Measurements from ENCODE around the gene SOAT1.

The SOAT1 gene

DNA sequence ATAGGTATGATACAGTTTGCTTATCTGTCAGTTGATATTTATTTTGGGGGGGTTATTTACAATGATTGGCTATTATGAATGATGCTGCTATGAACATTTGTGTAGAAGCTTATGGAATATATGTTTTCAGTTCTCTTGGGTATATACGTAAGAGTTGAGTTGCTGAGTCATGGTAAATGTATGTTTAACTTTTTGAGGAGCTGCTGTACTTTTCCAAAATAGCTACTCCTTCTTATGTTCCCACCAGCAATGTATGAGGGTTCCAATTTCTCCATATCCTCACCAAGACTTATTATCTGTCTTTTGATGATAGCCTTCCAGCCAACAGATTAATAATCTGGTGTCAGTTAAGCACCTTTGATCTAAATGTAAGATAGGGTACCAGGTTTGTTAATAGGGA is 11.9 kb downstream of the SOAT1 start:
- DNase-seq = no peak

DNA sequence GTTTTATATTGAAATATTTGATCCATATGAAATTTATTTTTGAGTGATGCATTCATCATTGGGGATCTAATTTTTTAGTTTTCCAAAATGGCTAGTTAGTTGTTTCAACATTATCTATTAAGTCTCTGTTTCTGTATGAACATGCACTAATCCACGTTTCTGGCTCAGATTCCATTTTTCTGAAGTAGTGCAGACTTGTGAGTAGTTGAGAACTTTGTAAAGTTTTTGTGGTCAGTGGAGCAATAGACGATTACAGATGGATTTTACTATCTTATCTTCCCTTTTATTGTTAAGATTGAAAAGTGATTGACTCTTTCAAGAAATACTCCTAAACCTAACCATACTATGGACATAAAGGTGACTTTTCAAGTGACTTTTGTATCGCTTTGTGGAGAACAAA is 16.7 kb downstream of the SOAT1 start:
- no peak for DNase-seq
- H2BK5ac ChIP-seq (ENCODE audit: low read length) = no peak overlapping the region
- no peak overlapping the region for H2AK5ac ChIP-seq (ENCODE audit: low read length)
- no peaks in the 10 kb centered on the region for H3K27me3 ChIP-seq (ENCODE audit: insufficient read depth, low read length, poor library complexity)
- H3K4me2 ChIP-seq (ENCODE audit: low read length) = no peak overlapping the region
- WGBS (ENCODE audit: extremely low coverage, insufficient coverage, low lambda C conversion rate) = no CpG with 5 or more reads among the region's 3 CpGs
- H3K36me3 ChIP-seq (ENCODE audit: control insufficient read depth, insufficient read depth, low read length) = no peaks in the 10 kb centered on the region
- no peak overlapping the region for H3K18ac ChIP-seq (ENCODE audit: low read length)
- no peak overlapping the region for H4K5ac ChIP-seq (ENCODE audit: low read length)
- H3K4ac ChIP-seq (ENCODE audit: low read depth, low read length) = no peak overlapping the region
- H3K23ac ChIP-seq (ENCODE audit: low read length) = no peak overlapping the region
- no peak overlapping the region for H2BK15ac ChIP-seq (replicated peaks; ENCODE audit: low read depth)
- no peak overlapping the region for H3K9ac ChIP-seq (ENCODE audit: low read length)
- no peak overlapping the region for H3K27ac ChIP-seq (ENCODE audit: low read depth, low read length)
- no peak overlapping the region for H2BK120ac ChIP-seq (ENCODE audit: low read depth, low read length)
- H3K4me1 ChIP-seq (ENCODE audit: control insufficient read depth, low read depth, low read length) = no peaks in the 10 kb centered on the region
- no peak overlapping the region for H3K4me3 ChIP-seq (ENCODE audit: low read length)
- no peaks in the 10 kb centered on the region for H3K79me2 ChIP-seq (ENCODE audit: control insufficient read depth, insufficient read depth, low read length)
- H4K8ac ChIP-seq (ENCODE audit: low read depth, low read length) = no peak overlapping the region
- H3K56ac ChIP-seq (ENCODE audit: low read length) = no peak overlapping the region
- H3K79me1 ChIP-seq (ENCODE audit: low read length) = no peaks in the 10 kb centered on the region

More for the DNA sequence above, 11.9 kb downstream of the SOAT1 start:
- no peaks in the 10 kb centered on the region for H3K4me1 ChIP-seq (ENCODE audit: control insufficient read depth, low read depth, low read length)
- H4K8ac ChIP-seq (ENCODE audit: low read depth, low read length) = no peak overlapping the region
- H3K27me3 ChIP-seq (ENCODE audit: insufficient read depth, low read length, poor library complexity) = no peaks in the 10 kb centered on the region
- no peak overlapping the region for H3K4me2 ChIP-seq (ENCODE audit: low read length)
- H3K9ac ChIP-seq (ENCODE audit: low read length) = no peak overlapping the region
- H3K23ac ChIP-seq (ENCODE audit: low read length) = no peak overlapping the region
- no peak overlapping the region for H3K4me3 ChIP-seq (ENCODE audit: low read length)
- no peak overlapping the region for H2BK120ac ChIP-seq (ENCODE audit: low read depth, low read length)
- no CpG with 5 or more reads among the region's 1 CpG for WGBS (ENCODE audit: extremely low coverage, insufficient coverage, low lambda C conversion rate)
- no peaks in the 10 kb centered on the region for H3K79me1 ChIP-seq (ENCODE audit: low read length)
- no peaks in the 10 kb centered on the region for H3K79me2 ChIP-seq (ENCODE audit: control insufficient read depth, insufficient read depth, low read length)
- no peak overlapping the region for H2BK5ac ChIP-seq (ENCODE audit: low read length)
- no peak overlapping the region for H3K56ac ChIP-seq (ENCODE audit: low read length)
- H2BK15ac ChIP-seq (replicated peaks; ENCODE audit: low read depth) = no peak overlapping the region
- H3K4ac ChIP-seq (ENCODE audit: low read depth, low read length) = no peak overlapping the region
- H3K27ac ChIP-seq (ENCODE audit: low read depth, low read length) = no peak overlapping the region
- no peaks in the 10 kb centered on the region for H3K36me3 ChIP-seq (ENCODE audit: control insufficient read depth, insufficient read depth, low read length)
- H2AK5ac ChIP-seq (ENCODE audit: low read length) = no peak overlapping the region
- H4K5ac ChIP-seq (ENCODE audit: low read length) = no peak overlapping the region
- no peak overlapping the region for H3K18ac ChIP-seq (ENCODE audit: low read length)

DNA sequence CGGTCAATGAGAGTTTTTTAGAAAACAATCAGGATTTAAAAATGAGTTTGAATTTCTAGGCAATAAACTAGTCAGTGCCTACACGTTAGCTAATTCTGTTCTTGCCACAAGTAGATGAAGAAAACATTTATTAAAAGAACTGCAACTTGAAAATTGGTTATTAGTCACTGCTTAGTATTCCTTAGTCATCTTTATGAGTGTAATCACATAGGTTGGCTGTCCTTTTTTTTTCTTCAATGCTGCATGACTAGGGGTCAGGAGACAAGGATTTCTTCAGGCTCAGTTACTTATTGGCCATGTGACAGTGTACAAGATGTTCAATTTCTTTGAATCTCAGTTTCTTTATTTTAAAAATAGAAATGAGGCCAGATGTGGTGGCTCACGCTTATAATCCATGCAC is 17.1 kb downstream of the SOAT1 start:
- Histone ChIP-seq H3K56ac (ENCODE audit: low read length) (no peak overlapping the region), H2BK120ac (ENCODE audit: low read depth, low read length) (no peak overlapping the region), H3K4me2 (ENCODE audit: low read length) (no peak overlapping the region), H3K9ac (ENCODE audit: low read length) (no peak overlapping the region), H3K4me1 (ENCODE audit: control insufficient read depth, low read depth, low read length) (no peaks in the 10 kb centered on the region), H2BK15ac (replicated peaks; ENCODE audit: low read depth) (no peak overlapping the region), H2BK5ac (ENCODE audit: low read length) (no peak overlapping the region), H3K36me3 (ENCODE audit: control insufficient read depth, insufficient read depth, low read length) (no peaks in the 10 kb centered on the region), H3K27me3 (ENCODE audit: insufficient read depth, low read length, poor library complexity) (no peaks in the 10 kb centered on the region), H3K4ac (ENCODE audit: low read depth, low read length) (no peak overlapping the region), H3K23ac (ENCODE audit: low read length) (no peak overlapping the region), H3K79me2 (ENCODE audit: control insufficient read depth, insufficient read depth, low read length) (no peaks in the 10 kb centered on the region), H3K4me3 (ENCODE audit: low read length) (no peak overlapping the region), H4K5ac (ENCODE audit: low read length) (no peak overlapping the region), H3K18ac (ENCODE audit: low read length) (no peak overlapping the region), H3K27ac (ENCODE audit: low read depth, low read length) (no peak overlapping the region), H2AK5ac (ENCODE audit: low read length) (no peak overlapping the region), H4K8ac (ENCODE audit: low read depth, low read length) (no peak overlapping the region), H3K79me1 (ENCODE audit: low read length) (no peaks in the 10 kb centered on the region)
- no peak for DNase-seq
- no CpG with 5 or more reads among the region's 3 CpGs for WGBS (ENCODE audit: extremely low coverage, insufficient coverage, low lambda C conversion rate)

DNA sequence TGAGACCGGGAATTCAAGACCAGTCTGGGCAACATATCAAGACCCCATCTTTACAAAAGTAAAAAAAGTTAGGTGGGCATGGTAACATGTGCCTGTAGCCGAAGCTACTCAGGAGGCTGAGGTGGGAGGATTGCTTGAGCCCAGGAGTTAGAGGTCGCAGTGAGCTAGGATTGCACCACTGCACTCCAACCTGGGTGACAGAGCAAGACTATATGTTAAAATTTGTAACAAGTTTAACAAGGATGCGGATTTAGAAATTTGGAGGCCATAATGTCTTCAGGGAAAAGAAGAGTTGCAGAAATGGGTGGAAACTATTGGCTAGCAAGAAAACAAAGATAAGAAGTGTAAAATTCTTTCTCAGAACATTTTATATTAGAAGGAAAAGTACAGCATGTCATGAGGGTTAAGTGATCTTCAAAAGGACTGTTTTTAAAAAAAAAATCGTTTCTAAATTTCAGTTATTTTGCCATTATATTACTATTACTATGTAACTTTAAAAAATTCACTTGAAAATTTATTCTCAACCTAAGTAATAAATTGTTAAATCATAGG is 17.6 kb downstream of the SOAT1 start:
- Histone ChIP-seq H3K9ac (ENCODE audit: low read length) (no peak overlapping the region), H2BK5ac (ENCODE audit: low read length) (no peak overlapping the region), H3K4me1 (ENCODE audit: control insufficient read depth, low read depth, low read length) (no peaks in the 10 kb centered on the region), H4K8ac (ENCODE audit: low read depth, low read length) (no peak overlapping the region), H3K36me3 (ENCODE audit: control insufficient read depth, insufficient read depth, low read length) (no peaks in the 10 kb centered on the region), H4K5ac (ENCODE audit: low read length) (no peak overlapping the region), H3K27ac (ENCODE audit: low read depth, low read length) (no peak overlapping the region), H3K4me3 (ENCODE audit: low read length) (no peak overlapping the region), H3K56ac (ENCODE audit: low read length) (no peak overlapping the region), H3K4me2 (ENCODE audit: low read length) (no peak overlapping the region), H2BK120ac (ENCODE audit: low read depth, low read length) (no peak overlapping the region), H2BK15ac (replicated peaks; ENCODE audit: low read depth) (no peak overlapping the region), H3K23ac (ENCODE audit: low read length) (no peak overlapping the region), H3K79me1 (ENCODE audit: low read length) (no peaks in the 10 kb centered on the region), H3K27me3 (ENCODE audit: insufficient read depth, low read length, poor library complexity) (no peaks in the 10 kb centered on the region), H3K4ac (ENCODE audit: low read depth, low read length) (no peak overlapping the region), H3K79me2 (ENCODE audit: control insufficient read depth, insufficient read depth, low read length) (no peaks in the 10 kb centered on the region), H3K18ac (ENCODE audit: low read length) (no peak overlapping the region), H2AK5ac (ENCODE audit: low read length) (no peak overlapping the region)
- no CpG with 5 or more reads among the region's 5 CpGs for WGBS (ENCODE audit: extremely low coverage, insufficient coverage, low lambda C conversion rate)
- no peak for DNase-seq

DNA sequence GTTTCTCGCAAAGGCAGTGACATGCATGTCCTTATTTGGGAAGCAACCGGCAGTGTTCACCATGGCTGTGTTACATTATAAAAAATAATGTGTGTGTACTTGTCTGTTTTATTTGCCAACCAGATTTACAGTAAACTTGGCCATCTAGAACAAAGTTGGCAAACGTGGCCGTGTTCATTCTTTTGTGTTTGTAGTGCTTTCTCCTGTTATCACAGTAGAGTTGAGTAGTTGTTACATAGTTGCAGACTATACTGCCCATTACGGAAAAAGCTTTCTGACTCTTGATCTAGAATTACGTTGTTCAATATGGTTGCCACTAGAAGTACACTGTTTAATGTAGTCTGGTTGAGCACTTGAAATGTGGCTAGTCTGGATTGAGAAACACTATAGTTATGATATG is 19.4 kb downstream of the SOAT1 start:
- Histone ChIP-seq H3K4ac (ENCODE audit: low read depth, low read length) (no peak overlapping the region), H3K4me3 (ENCODE audit: low read length) (no peak overlapping the region), H2BK15ac (replicated peaks; ENCODE audit: low read depth) (no peak overlapping the region), H3K18ac (ENCODE audit: low read length) (no peak overlapping the region), H3K79me2 (ENCODE audit: control insufficient read depth, insufficient read depth, low read length) (no peaks in the 10 kb centered on the region), H4K8ac (ENCODE audit: low read depth, low read length) (no peak overlapping the region), H3K27ac (ENCODE audit: low read depth, low read length) (no peak overlapping the region), H3K36me3 (ENCODE audit: control insufficient read depth, insufficient read depth, low read length) (no peaks in the 10 kb centered on the region), H3K4me2 (ENCODE audit: low read length) (no peak overlapping the region), H2BK5ac (ENCODE audit: low read length) (no peak overlapping the region), H3K4me1 (ENCODE audit: control insufficient read depth, low read depth, low read length) (no peaks in the 10 kb centered on the region), H3K79me1 (ENCODE audit: low read length) (no peaks in the 10 kb centered on the region), H3K9ac (ENCODE audit: low read length) (no peak overlapping the region), H3K23ac (ENCODE audit: low read length) (no peak overlapping the region), H4K5ac (ENCODE audit: low read length) (no peak overlapping the region), H2AK5ac (ENCODE audit: low read length) (no peak overlapping the region), H2BK120ac (ENCODE audit: low read depth, low read length) (no peak overlapping the region), H3K27me3 (ENCODE audit: insufficient read depth, low read length, poor library complexity) (no peaks in the 10 kb centered on the region), H3K56ac (ENCODE audit: low read length) (no peak overlapping the region)
- no CpG with 5 or more reads among the region's 6 CpGs for WGBS (ENCODE audit: extremely low coverage, insufficient coverage, low lambda C conversion rate)
- no peak for DNase-seq

DNA sequence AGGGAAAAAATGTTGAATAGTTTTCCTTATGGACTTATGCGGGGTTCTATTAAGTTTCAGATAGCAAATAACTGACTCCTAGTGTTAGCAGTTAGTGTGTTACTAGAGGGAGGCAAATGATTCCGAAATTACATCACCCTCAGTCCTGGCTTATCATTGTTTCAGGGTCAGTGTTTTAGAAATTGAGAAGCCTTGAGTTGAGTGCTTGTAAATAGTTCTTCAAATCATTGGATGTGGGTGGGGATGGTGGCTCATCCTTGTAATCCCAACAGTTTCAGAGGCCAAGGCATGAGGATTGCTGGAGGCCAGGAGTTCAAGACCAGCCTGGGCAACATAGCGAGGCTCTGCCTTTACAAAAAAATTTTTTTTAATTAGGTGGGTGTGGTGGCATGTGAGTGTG is 21.3 kb downstream of the SOAT1 start:
- no CpG with 5 or more reads among the region's 3 CpGs for WGBS (ENCODE audit: extremely low coverage, insufficient coverage, low lambda C conversion rate)
- Histone ChIP-seq H2BK15ac (replicated peaks; ENCODE audit: low read depth) (no peak overlapping the region), H3K27ac (ENCODE audit: low read depth, low read length) (no peak overlapping the region), H3K4me3 (ENCODE audit: low read length) (no peak overlapping the region), H3K27me3 (ENCODE audit: insufficient read depth, low read length, poor library complexity) (no peaks in the 10 kb centered on the region), H3K79me1 (ENCODE audit: low read length) (no peaks in the 10 kb centered on the region), H3K36me3 (ENCODE audit: control insufficient read depth, insufficient read depth, low read length) (no peaks in the 10 kb centered on the region), H2BK120ac (ENCODE audit: low read depth, low read length) (no peak overlapping the region), H3K4me1 (ENCODE audit: control insufficient read depth, low read depth, low read length) (no peaks in the 10 kb centered on the region), H3K4ac (ENCODE audit: low read depth, low read length) (no peak overlapping the region), H2AK5ac (ENCODE audit: low read length) (no peak overlapping the region), H4K5ac (ENCODE audit: low read length) (no peak overlapping the region), H3K56ac (ENCODE audit: low read length) (no peak overlapping the region), H2BK5ac (ENCODE audit: low read length) (no peak overlapping the region), H3K18ac (ENCODE audit: low read length) (no peak overlapping the region), H3K9ac (ENCODE audit: low read length) (no peak overlapping the region), H3K23ac (ENCODE audit: low read length) (no peak overlapping the region), H3K4me2 (ENCODE audit: low read length) (no peak overlapping the region), H4K8ac (ENCODE audit: low read depth, low read length) (no peak overlapping the region), H3K79me2 (ENCODE audit: control insufficient read depth, insufficient read depth, low read length) (no peaks in the 10 kb centered on the region)
- peak; percentile 19 for DNase-seq
